SIG-M5 (cell line): ENCODE measurements around the gene ENDOU.
"Not testable (repeated sequence)": the region's sequence is repeated elsewhere in the genome, so short reads cannot be mapped to it uniquely, and the experiment has no call there.

Experiments used
- DNase-seq: peaks from one replicate; lab custom pipeline; 2025; lab: John Stamatoyannopoulos, UW

ENDOU gene

GRCh38 chr12:47679785-47680184 is 45.5 kb downstream of the ENDOU start:
- DNase-seq = no peak

GRCh38 chr12:47672068-47672467 is 53.2 kb downstream of the ENDOU start:
- no peak for DNase-seq

- not testable (repeated sequence) for DNase-seq
Measured at GRCh38 chr12:47667935-47668334, 57.4 kb downstream of the ENDOU start.
